Measurements from ENCODE around the gene PKP3.
"Not testable (repeated sequence)": the region's sequence is repeated elsewhere in the genome, so short reads cannot be mapped to it uniquely, and the experiment has no call there.

- TF ChIP-seq, protein P1, sequence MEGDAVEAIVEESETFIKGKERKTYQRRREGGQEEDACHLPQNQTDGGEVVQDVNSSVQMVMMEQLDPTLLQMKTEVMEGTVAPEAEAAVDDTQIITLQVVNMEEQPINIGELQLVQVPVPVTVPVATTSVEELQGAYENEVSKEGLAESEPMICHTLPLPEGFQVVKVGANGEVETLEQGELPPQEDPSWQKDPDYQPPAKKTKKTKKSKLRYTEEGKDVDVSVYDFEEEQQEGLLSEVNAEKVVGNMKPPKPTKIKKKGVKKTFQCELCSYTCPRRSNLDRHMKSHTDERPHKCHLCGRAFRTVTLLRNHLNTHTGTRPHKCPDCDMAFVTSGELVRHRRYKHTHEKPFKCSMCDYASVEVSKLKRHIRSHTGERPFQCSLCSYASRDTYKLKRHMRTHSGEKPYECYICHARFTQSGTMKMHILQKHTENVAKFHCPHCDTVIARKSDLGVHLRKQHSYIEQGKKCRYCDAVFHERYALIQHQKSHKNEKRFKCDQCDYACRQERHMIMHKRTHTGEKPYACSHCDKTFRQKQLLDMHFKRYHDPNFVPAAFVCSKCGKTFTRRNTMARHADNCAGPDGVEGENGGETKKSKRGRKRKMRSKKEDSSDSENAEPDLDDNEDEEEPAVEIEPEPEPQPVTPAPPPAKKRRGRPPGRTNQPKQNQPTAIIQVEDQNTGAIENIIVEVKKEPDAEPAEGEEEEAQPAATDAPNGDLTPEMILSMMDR (IDR thresholded peaks at IDR 0.05) = not testable (repeated sequence)
- TF ChIP-seq POLR2A (IDR thresholded peaks at IDR 0.05) = not testable (repeated sequence)
Observed at GRCh38 chr11:401196-401595, 7.2 kb downstream of the PKP3 start.

Measured in lower leg skin (tissue), 3 donors.